GM21576 (cell line): Measurements from ENCODE around the gene ZBTB43.

Source experiments
- ATAC-seq: cut with Tn5 transposase; IDR thresholded peaks from one replicate; pipeline ENCODE4 v1.9.1; 2021; ENCODE audit warnings: mild to moderate bottlenecking, moderate library complexity; ENCODE audit not compliant: unreplicated experiment

Gene ZBTB43

DNA sequence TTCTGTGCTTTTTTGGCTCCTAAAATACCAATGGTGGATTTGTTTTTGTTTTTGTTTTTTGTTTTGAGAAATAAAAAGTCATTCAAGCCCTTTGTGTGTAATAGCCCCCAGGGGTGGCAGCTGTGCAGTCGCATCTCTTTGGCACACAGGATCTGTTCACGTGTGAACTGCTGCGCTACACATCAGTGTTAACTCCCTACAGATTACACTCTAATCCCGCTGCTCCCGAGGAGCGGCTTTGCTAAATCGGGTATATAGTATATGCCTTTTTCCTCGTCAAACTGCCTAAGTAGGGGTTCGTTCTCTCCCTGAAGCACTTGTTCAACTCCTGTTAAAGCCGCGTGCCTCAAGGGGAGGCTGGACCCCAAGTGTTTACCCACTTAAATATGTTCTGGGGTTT lies 77.9 kb downstream of the ZBTB43 start:
- ATAC-seq: no peak

DNA sequence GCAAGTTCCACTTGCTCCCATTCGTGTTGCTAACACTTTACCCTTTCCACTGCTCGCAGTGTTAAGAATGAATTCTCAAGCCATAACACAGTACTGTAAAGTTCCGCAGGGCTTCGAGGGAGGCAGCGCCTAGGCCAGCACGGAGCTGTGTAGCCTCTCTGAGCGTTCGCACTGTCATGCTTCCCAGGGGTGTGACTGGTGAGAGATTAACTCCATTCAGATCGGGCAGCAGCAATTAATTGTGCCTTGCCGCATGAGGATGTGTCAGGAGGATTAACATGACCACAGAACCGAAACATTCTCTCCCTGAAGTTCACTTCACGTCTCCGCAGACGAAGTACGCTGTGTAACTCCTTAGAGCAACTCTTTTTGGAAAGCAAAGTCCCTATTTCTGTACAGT lies 78.8 kb downstream of the ZBTB43 start:
- no peak for ATAC-seq

DNA sequence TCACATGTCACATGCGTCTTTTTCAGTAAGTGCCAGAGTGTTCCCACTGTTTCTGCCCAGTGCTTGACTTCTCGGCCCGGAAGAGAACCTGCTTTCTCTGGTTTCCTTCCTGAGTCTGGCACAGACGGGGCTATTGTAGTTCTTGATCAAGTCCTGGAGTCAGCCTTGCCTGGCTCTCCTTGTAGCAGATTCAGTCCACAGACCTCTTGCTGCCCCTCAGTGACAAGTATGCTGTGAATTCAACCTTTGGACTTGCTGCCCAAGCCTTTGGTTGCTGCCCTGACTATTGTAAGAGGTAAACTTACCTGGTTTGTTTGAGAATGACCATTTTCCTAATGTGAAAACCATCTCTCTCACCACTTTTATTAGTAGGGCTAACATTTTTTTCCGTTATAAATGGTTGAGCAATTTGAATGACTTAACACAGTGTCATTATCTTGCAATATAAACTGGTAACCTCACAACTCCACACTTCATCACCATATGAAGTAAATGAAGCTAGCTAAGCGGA lies 80.3 kb downstream of the ZBTB43 start:
- ATAC-seq: no peak

DNA sequence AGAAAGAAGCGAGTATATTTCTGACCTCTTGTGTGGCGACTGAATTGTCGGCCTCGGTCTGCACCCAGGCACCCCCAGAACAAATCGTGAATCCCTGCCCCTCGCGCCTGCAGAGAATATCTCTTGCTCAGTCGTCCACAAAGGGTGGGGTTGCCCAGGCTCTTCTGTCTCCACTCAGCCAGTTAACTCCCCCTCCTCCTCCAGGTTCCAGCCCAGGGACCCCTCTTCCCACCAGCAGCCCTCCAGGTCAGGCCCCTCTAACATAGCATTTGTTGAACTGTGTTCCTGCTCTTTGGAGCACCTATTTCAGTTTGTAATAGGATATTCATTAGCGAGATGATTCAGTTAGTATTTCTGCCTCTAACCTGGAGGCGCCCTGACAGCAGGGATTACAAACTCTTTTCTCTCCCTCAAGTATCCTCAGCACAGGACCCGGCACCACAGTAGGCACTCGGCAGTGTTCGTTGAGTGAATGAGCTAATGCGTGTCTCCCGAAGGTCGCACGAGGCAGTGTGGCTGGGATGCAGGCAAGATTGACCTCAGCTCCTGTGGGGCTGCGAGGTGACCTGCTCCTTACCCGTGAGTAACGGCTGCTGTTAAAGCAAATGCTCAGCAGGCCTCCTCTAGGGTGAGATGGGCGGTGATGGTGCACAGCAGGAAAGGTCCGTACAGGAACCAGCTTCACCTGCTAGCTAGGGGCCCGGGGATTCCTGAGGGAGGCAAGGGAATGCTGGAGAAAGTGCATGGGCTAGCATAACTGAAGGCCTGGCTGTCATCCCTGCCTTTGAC lies 81.4 kb downstream of the ZBTB43 start:
- ATAC-seq: no peak

DNA sequence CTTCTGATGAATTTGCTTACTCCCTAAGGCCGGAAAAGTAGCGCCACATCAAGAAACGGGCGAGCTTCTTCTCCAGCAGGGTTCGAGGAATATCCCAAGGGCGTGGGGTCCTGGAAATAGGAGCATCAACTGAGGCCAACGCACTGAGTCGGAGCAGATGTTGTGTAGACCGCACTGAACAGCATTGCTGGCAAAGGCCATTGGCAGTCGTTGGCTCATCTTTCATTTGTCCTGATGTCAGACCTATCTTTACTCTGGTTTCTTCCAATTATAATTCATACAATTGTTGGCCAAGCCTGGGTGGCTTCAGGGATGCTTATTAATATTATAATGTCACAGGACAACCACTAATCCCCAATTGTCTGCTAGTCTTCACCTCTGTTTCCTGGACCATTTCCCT lies 82.1 kb downstream of the ZBTB43 start:
- ATAC-seq: no peak
